ENCODE results near the gene FLT3LG. TPM values are rescaled to one million over a fixed set of nuclear protein-coding genes. Genes with fewer than 3 reads are reported as not detected.

The FLT3LG gene
- total RNA-seq, 1 experiment from 2014 or later: 6.5 TPM

GRCh38 chr19:49430172-49430677 lies 43.8 kb upstream of the FLT3LG start:
- POLR2A ChIA-PET (ENCODE audit: low non-redundant PET): no interaction called here

GRCh38 chr19:49430678-49431329 lies 43.2 kb upstream of the FLT3LG start:
- peaks cover 29% of the 10 kb centered on the region for H3K27me3 ChIP-seq (replicated peaks; ENCODE audit: insufficient read depth, low read depth, low read length, poor library complexity)
- H3K4me1 ChIP-seq (ENCODE audit: insufficient read depth, low read length, poor library complexity, severe bottlenecking): peaks cover 9% of the 10 kb centered on the region
- H3K9me3 ChIP-seq (ENCODE audit: low read depth, low read length, poor library complexity, severe bottlenecking): no peaks in the 10 kb centered on the region
- no peaks in the 10 kb centered on the region for H3K36me3 ChIP-seq (ENCODE audit: insufficient read depth, low read length, poor library complexity, severe bottlenecking)
- TF ChIP-seq EZH2 (IDR thresholded peaks at IDR 0.05; ENCODE audit: borderline replicate concordance, low read depth, low read length, poor library complexity, severe bottlenecking) (no peak), CTCF (conservative IDR thresholded peaks at IDR 0.05; ENCODE audit: low read depth, low read length) (peak; percentile 64)
- no peak overlapping the region for H3K4me3 ChIP-seq (ENCODE audit: low read depth, low read length, poor library complexity, severe bottlenecking)
- H3K27ac ChIP-seq (ENCODE audit: low read depth, low read length, poor library complexity, severe bottlenecking): no peak overlapping the region
- ChIA-PET POLR2A (ENCODE audit: low non-redundant PET) (no interaction called here), CTCF (interaction anchor here (0.5 to 1.0 kb wide), 2 partner anchors 10 to 14 kb away, joined by 3 to 18 read pairs; partner anchors contain the start of gene SLC17A7)
- no peak for DNase-seq (ENCODE audit: low spot score)
- no TSS peak for BruUV-seq (replicated peaks)
- intact Hi-C loops (cut with micrococcal nuclease; ENCODE audit: unreplicated experiment): no loop called here

More at GRCh38 chr19:49430172-49430677, 43.8 kb upstream of the FLT3LG start:
- H3K9me3 ChIP-seq (ENCODE audit: low read depth, low read length, poor library complexity, severe bottlenecking): no peaks in the 10 kb centered on the region
- no peak for DNase-seq (ENCODE audit: low spot score)
- H3K27me3 ChIP-seq (replicated peaks; ENCODE audit: insufficient read depth, low read depth, low read length, poor library complexity): peaks cover 35% of the 10 kb centered on the region
- H3K4me3 ChIP-seq (ENCODE audit: low read depth, low read length, poor library complexity, severe bottlenecking): no peak overlapping the region
- BruUV-seq (replicated peaks): no TSS peak
- CTCF ChIA-PET: interaction anchor here (0.7 kb wide), 1 partner anchor 39 kb away, joined by 3 read pairs; no protein-coding TSS in a partner anchor
- intact Hi-C loops (cut with micrococcal nuclease; ENCODE audit: unreplicated experiment): no loop called here
- no peak overlapping the region for H3K27ac ChIP-seq (ENCODE audit: low read depth, low read length, poor library complexity, severe bottlenecking)
- H3K4me1 ChIP-seq (ENCODE audit: insufficient read depth, low read length, poor library complexity, severe bottlenecking): peaks cover 10% of the 10 kb centered on the region
- H3K36me3 ChIP-seq (ENCODE audit: insufficient read depth, low read length, poor library complexity, severe bottlenecking): no peaks in the 10 kb centered on the region
- TF ChIP-seq EZH2 (IDR thresholded peaks at IDR 0.05; ENCODE audit: borderline replicate concordance, low read depth, low read length, poor library complexity, severe bottlenecking) (no peak), CTCF (conservative IDR thresholded peaks at IDR 0.05; ENCODE audit: low read depth, low read length) (no peak)

- Histone ChIP-seq H3K9me3 (ENCODE audit: low read depth, low read length, poor library complexity, severe bottlenecking) (no peaks in the 10 kb centered on the region), H3K27ac (ENCODE audit: low read depth, low read length, poor library complexity, severe bottlenecking) (no peak overlapping the region), H3K36me3 (ENCODE audit: insufficient read depth, low read length, poor library complexity, severe bottlenecking) (no peaks in the 10 kb centered on the region), H3K27me3 (replicated peaks; ENCODE audit: insufficient read depth, low read depth, low read length, poor library complexity) (peaks cover 24% of the 10 kb centered on the region), H3K4me3 (ENCODE audit: low read depth, low read length, poor library complexity, severe bottlenecking) (no peak overlapping the region), H3K4me1 (ENCODE audit: insufficient read depth, low read length, poor library complexity, severe bottlenecking) (peaks cover 4% of the 10 kb centered on the region)
- intact Hi-C loops (cut with micrococcal nuclease; ENCODE audit: unreplicated experiment): no loop called here
- ChIA-PET POLR2A (ENCODE audit: low non-redundant PET) (no interaction called here), CTCF (interaction anchor here (0.5 to 1.0 kb wide), 3 partner anchors 10 to 675 kb away, joined by 3 to 18 read pairs (median 4); partner anchors contain the start of gene SLC17A7)
- DNase-seq (ENCODE audit: low spot score): no peak
- no TSS peak for BruUV-seq (replicated peaks)
- TF ChIP-seq CTCF (conservative IDR thresholded peaks at IDR 0.05; ENCODE audit: low read depth, low read length) (no peak), EZH2 (IDR thresholded peaks at IDR 0.05; ENCODE audit: borderline replicate concordance, low read depth, low read length, poor library complexity, severe bottlenecking) (no peak)
Observed at GRCh38 chr19:49431330-49431749, 42.7 kb upstream of the FLT3LG start.
